CD14-positive monocyte (primary cell): ENCODE measurements around the gene WWOX. TPM values are rescaled to one million over a fixed set of nuclear protein-coding genes. Genes with fewer than 3 reads are reported as not detected.

Experiments used
- DNase-seq, 3 donors: peaks; one replicate each; pipeline ENCODE4 v3.0.0-alpha.2; 2011 to 2022
- H2AFZ ChIP-seq: 2 replicates; pipeline ENCODE4 v1.6.0; 2012; ENCODE audit warnings: mild to moderate bottlenecking, low read depth, low read length, inconsistent platforms; ENCODE audit not compliant: insufficient read depth, poor library complexity, severe bottlenecking
- H3K27ac ChIP-seq, 2 donors: 1 replicate in 1 of 2; 2 replicates in 1 of 2; pipeline ENCODE4 v1.5.1; 2012 to 2013; ENCODE audit warnings: low read length in 2 of 2, control low read depth in 1 of 2, inconsistent platforms in 1 of 2, low read depth in 1 of 2, mild to moderate bottlenecking in 1 of 2
- H3K27me3 ChIP-seq, 2 donors: one replicate each; pipeline versions ENCODE4 v1.6.0 to v1.6.1; 2011 to 2013; ENCODE audit warnings: low read length in 2 of 2; ENCODE audit not compliant: control insufficient read depth in 2 of 2, insufficient read depth in 2 of 2
- H3K36me3 ChIP-seq, 2 donors: replicated peaks in 1 of 2; 1 replicate in 1 of 2; 2 replicates in 1 of 2; pipeline versions ENCODE4 v1.5.1 to v1.6.1; 2012 to 2013; ENCODE audit warnings: low read length in 2 of 2, control low read depth in 1 of 2, inconsistent platforms in 1 of 2, mild to moderate bottlenecking in 1 of 2; ENCODE audit not compliant: insufficient read depth in 2 of 2, control insufficient read depth in 1 of 2
- H3K4me1 ChIP-seq, 2 donors: 1 replicate in 1 of 2; 2 replicates in 1 of 2; pipeline versions ENCODE4 v1.5.1 to v1.6.1; 2012 to 2013; ENCODE audit warnings: low read length in 2 of 2, control low read depth in 1 of 2, inconsistent platforms in 1 of 2, mild to moderate bottlenecking in 1 of 2, moderate library complexity in 1 of 2; ENCODE audit not compliant: insufficient read depth in 2 of 2, control insufficient read depth in 1 of 2
- H3K4me2 ChIP-seq: replicated peaks from 2 replicates; pipeline ENCODE3; 2012; ENCODE audit warnings: low read length, moderate library complexity, mild to moderate bottlenecking; ENCODE audit not compliant: poor library complexity, severe bottlenecking; ENCODE audit errors: extremely low read depth
- H3K4me3 ChIP-seq, 3 experiments: fragments of 200-600 bp in 1 of 3; sonication (generic) in 1 of 3; replicated peaks in 1 of 3; 1 replicate in 2 of 3; 2 replicates in 1 of 3; pipeline ENCODE4 v1.5.1; 2011 to 2013; ENCODE audit warnings: low read length in 3 of 3, mild to moderate bottlenecking in 3 of 3, control low read depth in 2 of 3, low read depth in 2 of 3, inconsistent platforms in 1 of 3, moderate library complexity in 1 of 3
- H3K79me2 ChIP-seq: 2 replicates; pipeline ENCODE4 v1.6.0; 2012; ENCODE audit warnings: mild to moderate bottlenecking, control low read depth, inconsistent platforms, low read length, moderate library complexity; ENCODE audit not compliant: insufficient read depth
- H3K9ac ChIP-seq: 2 replicates; pipeline ENCODE4 v1.6.0; 2017; ENCODE audit warnings: low read length, mild to moderate bottlenecking; ENCODE audit not compliant: insufficient read depth, poor library complexity, severe bottlenecking
- H3K9me3 ChIP-seq, 2 donors: replicated peaks in 1 of 2; 1 replicate in 1 of 2; 2 replicates in 1 of 2; pipeline versions ENCODE4 v1.5.1 to v1.6.1; 2012 to 2013; ENCODE audit warnings: low read length in 2 of 2, control low read depth in 1 of 2; ENCODE audit not compliant: control insufficient read depth in 1 of 2, insufficient read depth in 1 of 2
- H4K20me1 ChIP-seq: 2 replicates; pipeline ENCODE4 v1.6.0; 2012; ENCODE audit warnings: mild to moderate bottlenecking, low read length, control low read depth, moderate library complexity; ENCODE audit not compliant: insufficient read depth
- H3K27ac Mint-ChIP-seq, 7 donors: one replicate each; pipeline ENCODE4 v1.8.0; 2020; ENCODE audit warnings: mild to moderate bottlenecking in 7 of 7, mixed read lengths in 7 of 7, moderate library complexity in 6 of 7, inconsistent platforms in 2 of 7
- H3K27me3 Mint-ChIP-seq, 3 donors: one replicate each; pipeline ENCODE4 v1.8.0; 2021 to 2022; ENCODE audit warnings: low read depth in 3 of 3, mild to moderate bottlenecking in 3 of 3, mixed read lengths in 3 of 3, moderate library complexity in 3 of 3, inconsistent platforms in 1 of 3
- H3K36me3 Mint-ChIP-seq, 2 donors: one replicate each; pipeline ENCODE4 v1.8.0; 2020; ENCODE audit warnings: mixed read lengths in 2 of 2, inconsistent platforms in 1 of 2, mild to moderate bottlenecking in 1 of 2
- H3K4me1 Mint-ChIP-seq: one replicate; pipeline ENCODE4 v1.8.0; 2020; ENCODE audit warnings: mild to moderate bottlenecking, mixed read lengths
- H3K4me3 Mint-ChIP-seq, 2 donors: one replicate each; pipeline ENCODE4 v1.8.0; 2020; ENCODE audit warnings: mild to moderate bottlenecking in 2 of 2, mixed read lengths in 2 of 2, moderate library complexity in 1 of 2
- H3K9me3 Mint-ChIP-seq, 7 donors: one replicate each; pipeline ENCODE4 v1.8.0; 2020 to 2022; ENCODE audit warnings: mixed read lengths in 7 of 7, mild to moderate bottlenecking in 6 of 7, moderate library complexity in 6 of 7, inconsistent platforms in 2 of 7
- CTCF ChIP-seq: fragments of 200-600 bp; IDR thresholded peaks from one replicate; pipeline ENCODE4 v1.8.0; 2022; ENCODE audit warnings: antibody characterized with exemption, mild to moderate bottlenecking
- WGBS: methylation state at CpG from one replicate; pipeline ENCODE4 v1.1.5; 2013; ENCODE audit warnings: missing lambda C conversion rate; ENCODE audit not compliant: insufficient coverage; 5-methylcytosine and 5-hydroxymethylcytosine counted together
- intact Hi-C, 2 donors: fragments of 100-400 bp; cut with micrococcal nuclease; formaldehyde crosslinking; loops; one replicate each; pipeline versions ENCODE4 v1.15.0 to v1.15.1; 2023
- polyA plus RNA-seq, 3 donors: library from polyadenylated mRNA; depleted of rRNA in 1 of 3; unstranded in 2 of 3; stranded (reverse) in 1 of 3; fragments of 300-500 nt in 2 of 3; fragments of >200 nt in 1 of 3; fragmentation: Illumina TruSeq in 2 of 3; gene quantifications; 1 replicate in 2 of 3; 2 replicates in 1 of 3; pipeline ENCODE4 v1.2.3, GENCODE V29; 2012 to 2021

Gene WWOX
- polyA plus RNA-seq, 3 donors, result 4.0 to 7.0 (median 6.3) TPM

GRCh38 chr16:78480588-78480987 is 381.1 kb downstream of the WWOX start:
- H3K27me3 Mint-ChIP-seq, result peaks cover 0 to 4% (median 0%) of the 10 kb centered on the region in 3 donors
- no peaks in the 10 kb centered on the region for H3K27me3 ChIP-seq
- no peak overlapping the region for H3K4me3 ChIP-seq
- no peaks in the 10 kb centered on the region for H3K36me3 Mint-ChIP-seq
- peaks cover 3% of the 10 kb centered on the region for H3K4me1 Mint-ChIP-seq
- H3K9ac ChIP-seq, result no peak overlapping the region
- no peak overlapping the region for H2AFZ ChIP-seq
- no peak overlapping the region for H3K4me3 Mint-ChIP-seq
- WGBS, result no CpG with 5 or more reads among the region's 2 CpGs
- H3K9me3 ChIP-seq, result no peaks in the 10 kb centered on the region
- no peak for TF ChIP-seq CTCF
- H3K27ac ChIP-seq, result no peak overlapping the region
- no peaks in the 10 kb centered on the region for H3K4me1 ChIP-seq
- DNase-seq, result no peak
- no peaks in the 10 kb centered on the region for H4K20me1 ChIP-seq
- no peak overlapping the region for H3K4me2 ChIP-seq
- intact Hi-C loops, result no loop called here
- peaks cover 0 to 2% (median 0%) of the 10 kb centered on the region in 7 donors for H3K9me3 Mint-ChIP-seq
- H3K36me3 ChIP-seq, result no peaks in the 10 kb centered on the region
- no peak overlapping the region for H3K27ac Mint-ChIP-seq
- no peaks in the 10 kb centered on the region for H3K79me2 ChIP-seq

GRCh38 chr16:78483124-78483992 is 383.9 kb downstream of the WWOX start:
- Mint-ChIP-seq H3K27ac (no peak overlapping the region), H3K27me3 (peaks cover 0 to 4% (median 0%) of the 10 kb centered on the region in 3 donors), H3K9me3 (peaks cover 0 to 3% (median 0%) of the 10 kb centered on the region in 7 donors), H3K4me3 (no peak overlapping the region), H3K36me3 (no peaks in the 10 kb centered on the region), H3K4me1 (peaks cover 3% of the 10 kb centered on the region)
- H4K20me1 ChIP-seq, result no peaks in the 10 kb centered on the region
- no peaks in the 10 kb centered on the region for H3K36me3 ChIP-seq
- DNase-seq, result no peak
- no peaks in the 10 kb centered on the region for H3K4me1 ChIP-seq
- H3K4me2 ChIP-seq, result no peak overlapping the region
- H3K27me3 ChIP-seq, result no peaks in the 10 kb centered on the region
- intact Hi-C loops, result no loop called here
- no peak overlapping the region for H3K4me3 ChIP-seq
- H3K27ac ChIP-seq, result no peak overlapping the region
- 40% methylated on average over 2 of the region's 13 CpGs for WGBS
- TF ChIP-seq CTCF, result no peak
- H3K9me3 ChIP-seq, result no peaks in the 10 kb centered on the region
- H3K9ac ChIP-seq, result no peak overlapping the region
- H3K79me2 ChIP-seq, result no peaks in the 10 kb centered on the region
- no peak overlapping the region for H2AFZ ChIP-seq
